CD8-positive, alpha-beta memory T cell (primary cell): ENCODE data around the gene ATP2C1. TPM values are rescaled to one million over a fixed set of nuclear protein-coding genes. Genes with fewer than 3 reads are reported as not detected.

ENCODE experiments used
- CTCF ChIA-PET: fragments of 350-600 bp; sonication (Branson Sonifier 250); formaldehyde crosslinking; loops from one replicate; lab custom pipeline; 2021; ENCODE audit warnings: antibody characterized with exemption; lab: Charles Lee
- POLR2A ChIA-PET: fragments of 350-600 bp; sonication (Branson Sonifier 250); formaldehyde crosslinking; loops from one replicate; lab custom pipeline; 2021; ENCODE audit warnings: antibody characterized with exemption; lab: Charles Lee
- DNase-seq, 5 donors: peaks; one replicate each; pipeline versions ENCODE4 v3.0.0 to v3.0.0-alpha.2; 2020 to 2022; ENCODE audit warnings: mixed read lengths in 1 of 5
- H3K27ac ChIP-seq: one replicate; pipeline ENCODE4 v1.7.0; 2013; ENCODE audit warnings: low read depth, mild to moderate bottlenecking, low read length, moderate library complexity
- H3K27me3 ChIP-seq: 2 replicates; pipeline ENCODE4 v1.7.0; 2013; ENCODE audit warnings: low read length, mild to moderate bottlenecking; ENCODE audit not compliant: insufficient read depth, poor library complexity, severe bottlenecking
- H3K36me3 ChIP-seq: 2 replicates; pipeline ENCODE4 v1.7.0; 2013; ENCODE audit warnings: mild to moderate bottlenecking, low read length, moderate library complexity; ENCODE audit not compliant: insufficient read depth
- H3K4me1 ChIP-seq: 2 replicates; pipeline ENCODE4 v1.7.0; 2013; ENCODE audit warnings: mild to moderate bottlenecking, low read length, moderate library complexity; ENCODE audit not compliant: insufficient read depth
- H3K4me3 ChIP-seq: 2 replicates; pipeline ENCODE4 v1.7.0; 2013; ENCODE audit warnings: mild to moderate bottlenecking, low read length
- H3K9me3 ChIP-seq: 2 replicates; pipeline ENCODE4 v1.7.0; 2013; ENCODE audit warnings: mild to moderate bottlenecking, low read length
- H3K27ac Mint-ChIP-seq, 8 donors: one replicate each; pipeline ENCODE4 v1.8.0; 2020 to 2021; ENCODE audit warnings: mixed read lengths in 8 of 8, mild to moderate bottlenecking in 6 of 8, inconsistent platforms in 3 of 8, moderate library complexity in 3 of 8
- H3K27me3 Mint-ChIP-seq, 2 donors: one replicate each; pipeline ENCODE4 v1.8.0; 2020 to 2021; ENCODE audit warnings: mixed read lengths in 2 of 2, mild to moderate bottlenecking in 1 of 2, moderate library complexity in 1 of 2
- H3K36me3 Mint-ChIP-seq, 3 donors: one replicate each; pipeline ENCODE4 v1.8.0; 2020 to 2021; ENCODE audit warnings: mixed read lengths in 3 of 3, inconsistent platforms in 1 of 3, mild to moderate bottlenecking in 1 of 3
- H3K4me1 Mint-ChIP-seq, 3 donors: one replicate each; pipeline ENCODE4 v1.8.0; 2020 to 2021; ENCODE audit warnings: mixed read lengths in 3 of 3, inconsistent platforms in 1 of 3, mild to moderate bottlenecking in 1 of 3
- H3K4me3 Mint-ChIP-seq, 7 donors: one replicate each; pipeline ENCODE4 v1.8.0; 2020 to 2021; ENCODE audit warnings: mixed read lengths in 7 of 7, mild to moderate bottlenecking in 6 of 7, moderate library complexity in 4 of 7, inconsistent platforms in 2 of 7
- H3K9me3 Mint-ChIP-seq, 5 donors: one replicate each; pipeline ENCODE4 v1.8.0; 2020 to 2022; ENCODE audit warnings: mixed read lengths in 5 of 5, mild to moderate bottlenecking in 3 of 5, moderate library complexity in 2 of 5, inconsistent platforms in 1 of 5
- polyA plus RNA-seq: library from polyadenylated mRNA; unstranded; fragments of 300-500 nt; fragmentation: Illumina TruSeq; gene quantifications from one replicate; pipeline ENCODE4 v1.2.3, GENCODE V29; 2021
- total RNA-seq, 2 experiments: library from RNA; stranded (reverse); gene quantifications; one replicate each; pipeline ENCODE4 v1.2.3, GENCODE V29; 2021

ATP2C1 gene
- total and polyA plus RNA-seq, 3 experiments from 2014 or later, result 15.0 to 71.7 (median 68.4) TPM

GRCh38 chr3:130933801-130934345 is 40.0 kb downstream of the ATP2C1 start:
- Histone ChIP-seq H3K27ac (no peak overlapping the region), H3K27me3 (no peaks in the 10 kb centered on the region), H3K4me3 (no peak overlapping the region), H3K4me1 (no peaks in the 10 kb centered on the region), H3K9me3 (no peaks in the 10 kb centered on the region), H3K36me3 (no peaks in the 10 kb centered on the region)
- POLR2A ChIA-PET, result no interaction called here
- Mint-ChIP-seq H3K4me3 (no peak overlapping the region), H3K4me1 (peaks cover 5 to 15% (median 11%) of the 10 kb centered on the region in 3 donors), H3K27ac (peak overlapping the region in 1 of 8 donors; percentile 24), H3K9me3 (no peaks in the 10 kb centered on the region), H3K36me3 (peaks cover 10 to 62% (median 25%) of the 10 kb centered on the region in 3 donors), H3K27me3 (no peaks in the 10 kb centered on the region)
- CTCF ChIA-PET, result no interaction called here
- DNase-seq, result no peak

DNA sequence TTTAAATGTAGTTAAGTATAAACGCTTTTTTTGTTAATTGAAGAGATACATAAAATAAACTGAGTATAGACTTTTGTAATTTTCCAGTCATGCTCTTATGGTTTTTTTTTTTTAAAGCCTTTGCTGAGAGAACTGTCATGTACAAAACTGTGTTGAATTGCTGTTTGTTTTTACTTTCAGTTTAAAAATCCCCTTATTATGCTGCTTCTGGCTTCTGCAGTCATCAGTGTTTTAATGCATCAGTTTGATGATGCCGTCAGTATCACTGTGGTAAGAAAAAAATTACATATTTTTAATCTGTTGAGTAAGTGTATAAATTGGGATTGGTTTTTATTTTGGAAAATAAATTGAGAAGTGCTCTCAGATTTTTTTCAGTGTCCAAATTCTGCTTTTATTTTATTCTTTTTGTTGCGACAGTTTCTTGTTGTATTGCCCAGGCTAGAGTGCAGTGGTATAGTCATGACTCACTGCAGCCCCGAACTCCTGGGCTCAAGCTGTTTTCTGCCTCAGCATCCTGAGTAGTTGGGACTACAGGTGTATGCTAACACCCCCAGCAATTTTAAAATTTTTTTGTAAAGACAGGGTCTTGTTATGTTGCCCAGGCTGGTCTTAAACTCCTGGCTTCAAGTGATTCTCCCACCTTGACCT is 40.7 kb downstream of the ATP2C1 start:
- H3K36me3 Mint-ChIP-seq, result peaks cover 11 to 66% (median 25%) of the 10 kb centered on the region in 3 donors
- H3K27ac ChIP-seq, result no peak overlapping the region
- H3K4me3 ChIP-seq, result no peak overlapping the region
- H3K36me3 ChIP-seq, result no peaks in the 10 kb centered on the region
- CTCF ChIA-PET, result no interaction called here
- no peak for DNase-seq
- H3K27me3 ChIP-seq, result no peaks in the 10 kb centered on the region
- H3K27me3 Mint-ChIP-seq, result no peaks in the 10 kb centered on the region
- H3K4me1 ChIP-seq, result no peaks in the 10 kb centered on the region
- no peaks in the 10 kb centered on the region for H3K9me3 Mint-ChIP-seq
- POLR2A ChIA-PET, result no interaction called here
- H3K9me3 ChIP-seq, result no peaks in the 10 kb centered on the region
- H3K4me1 Mint-ChIP-seq, result peaks cover 4 to 9% (median 5%) of the 10 kb centered on the region in 3 donors
- H3K4me3 Mint-ChIP-seq, result no peak overlapping the region
- no peak overlapping the region for H3K27ac Mint-ChIP-seq

DNA sequence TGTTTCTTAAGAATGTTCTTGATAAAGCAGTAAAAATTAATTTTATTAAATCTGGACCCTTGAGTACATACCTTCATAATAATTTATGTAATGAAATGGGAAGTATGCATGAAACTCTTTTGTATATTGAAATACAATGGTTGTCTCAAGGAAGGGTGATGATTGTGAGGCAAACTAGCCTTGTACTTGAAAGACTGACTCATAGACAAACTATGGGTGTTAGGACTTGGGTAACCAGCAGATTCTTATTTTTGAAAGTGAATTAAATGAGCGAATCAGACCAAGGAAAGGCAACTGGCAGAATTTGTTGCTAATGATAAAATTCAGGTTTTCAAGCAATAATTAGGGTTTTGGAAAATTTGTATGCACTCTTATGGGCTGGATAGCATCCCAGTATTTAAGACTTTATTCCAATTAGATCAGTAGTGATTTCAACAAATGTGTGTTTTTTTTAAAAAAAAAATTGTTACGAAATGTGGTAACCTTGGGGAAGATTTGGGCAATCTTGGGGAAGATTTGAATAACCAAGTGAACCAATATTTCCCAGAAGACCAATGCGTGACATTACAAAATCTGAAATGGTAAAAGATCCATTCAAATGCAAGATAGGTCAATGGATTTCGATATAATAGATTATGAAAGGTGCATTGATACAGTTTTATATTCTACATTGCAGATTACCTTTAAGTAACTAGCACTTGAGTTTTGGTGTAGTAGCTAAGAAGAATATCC is 42.0 kb downstream of the ATP2C1 start:
- ChIA-PET CTCF (no interaction called here), POLR2A (no interaction called here)
- no peaks in the 10 kb centered on the region for H3K36me3 ChIP-seq

DNA sequence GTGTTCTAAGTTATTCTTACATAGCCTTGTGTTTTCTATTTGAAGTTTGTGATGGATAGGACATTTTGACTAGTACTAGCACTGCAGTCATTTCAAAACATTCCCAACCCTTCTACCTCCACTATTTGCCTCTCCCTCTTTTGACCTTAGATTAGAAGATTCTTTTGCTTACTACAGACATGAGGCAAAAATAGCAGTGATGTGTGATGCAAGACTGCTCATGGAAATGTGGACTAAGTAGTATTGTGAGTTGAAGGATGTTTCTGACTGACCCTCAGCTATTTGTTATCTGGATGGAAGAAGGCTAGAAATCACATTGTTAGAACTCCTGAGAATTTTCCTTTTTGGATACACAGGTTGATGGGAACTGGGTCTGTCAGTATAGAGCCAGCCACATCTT is 45.9 kb downstream of the ATP2C1 start:
- H3K27me3 ChIP-seq, result no peaks in the 10 kb centered on the region
- H3K4me3 Mint-ChIP-seq, result no peak overlapping the region
- H3K4me1 Mint-ChIP-seq, result no peaks in the 10 kb centered on the region
- H3K36me3 Mint-ChIP-seq, result peaks cover 17 to 72% (median 26%) of the 10 kb centered on the region in 3 donors
- H3K9me3 ChIP-seq, result no peaks in the 10 kb centered on the region
- H3K9me3 Mint-ChIP-seq, result no peaks in the 10 kb centered on the region
- H3K27me3 Mint-ChIP-seq, result no peaks in the 10 kb centered on the region
- no peak for DNase-seq
- H3K4me1 ChIP-seq, result no peaks in the 10 kb centered on the region
- H3K27ac ChIP-seq, result no peak overlapping the region
- peak overlapping the region in 2 of 8 donors; percentile 13 to 17 for H3K27ac Mint-ChIP-seq
- H3K36me3 ChIP-seq, result peaks cover 12% of the 10 kb centered on the region
- ChIA-PET CTCF (no interaction called here), POLR2A (no interaction called here)
- no peak overlapping the region for H3K4me3 ChIP-seq

More for the DNA sequence above, 42.0 kb downstream of the ATP2C1 start:
- Histone ChIP-seq H3K9me3 (no peaks in the 10 kb centered on the region), H3K27ac (no peak overlapping the region), H3K27me3 (no peaks in the 10 kb centered on the region), H3K4me1 (no peaks in the 10 kb centered on the region), H3K4me3 (no peak overlapping the region)
- Mint-ChIP-seq H3K27ac (no peak overlapping the region), H3K4me1 (peaks cover 0 to 3% (median 0%) of the 10 kb centered on the region in 3 donors), H3K27me3 (no peaks in the 10 kb centered on the region), H3K36me3 (peaks cover 15 to 71% (median 24%) of the 10 kb centered on the region in 3 donors), H3K9me3 (no peaks in the 10 kb centered on the region), H3K4me3 (no peak overlapping the region)
- no peak for DNase-seq

- Histone ChIP-seq H3K27ac (no peak overlapping the region), H3K4me3 (no peak overlapping the region), H3K27me3 (no peaks in the 10 kb centered on the region), H3K4me1 (no peaks in the 10 kb centered on the region), H3K9me3 (no peaks in the 10 kb centered on the region), H3K36me3 (peaks cover 25% of the 10 kb centered on the region)
- Mint-ChIP-seq H3K4me3 (no peak overlapping the region), H3K36me3 (peaks cover 28 to 81% (median 29%) of the 10 kb centered on the region in 3 donors), H3K27ac (peak overlapping the region in 1 of 8 donors; percentile 24), H3K4me1 (no peaks in the 10 kb centered on the region), H3K27me3 (no peaks in the 10 kb centered on the region), H3K9me3 (no peaks in the 10 kb centered on the region)
- DNase-seq, result no peak
- POLR2A ChIA-PET, result no interaction called here
- CTCF ChIA-PET, result no interaction called here
Measured at GRCh38 chr3:130941793-130942192, 47.9 kb downstream of the ATP2C1 start.

DNA sequence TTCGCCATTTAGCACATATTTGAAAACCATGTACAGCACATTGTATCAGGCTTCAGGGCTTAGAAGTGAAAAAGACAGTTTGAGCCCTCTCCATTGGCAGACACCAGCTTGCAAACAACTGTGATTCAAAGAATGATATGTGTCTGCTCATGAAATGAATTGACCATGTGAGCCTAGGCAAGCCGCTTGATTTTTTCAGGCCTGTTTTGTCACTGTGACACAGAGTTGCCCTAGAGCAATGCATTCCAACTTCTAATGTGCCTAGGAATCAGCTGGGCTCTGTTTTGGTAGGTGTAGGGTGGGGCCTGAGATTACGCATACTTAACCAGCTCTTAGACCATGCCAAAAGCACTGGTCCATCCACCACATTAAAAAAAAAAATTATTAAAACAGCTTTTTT is 53.0 kb downstream of the ATP2C1 start:
- ChIA-PET POLR2A (interaction anchor here (0.6 kb wide), 1 partner anchor 39 kb away, joined by 3 read pairs; no protein-coding TSS in a partner anchor), CTCF (interaction anchor here (1.5 kb wide), 1 partner anchor 80 kb away, joined by 3 read pairs; the partner anchor contains the start of genes ASTE1 and NEK11)
- H3K27me3 ChIP-seq, result no peaks in the 10 kb centered on the region
- Mint-ChIP-seq H3K36me3 (peaks cover 29 to 80% (median 37%) of the 10 kb centered on the region in 3 donors), H3K9me3 (peaks cover 0 to 9% (median 0%) of the 10 kb centered on the region in 5 donors), H3K27ac (no peak overlapping the region), H3K27me3 (no peaks in the 10 kb centered on the region), H3K4me1 (peaks cover 6 to 23% (median 19%) of the 10 kb centered on the region in 3 donors), H3K4me3 (no peak overlapping the region)
- no peak overlapping the region for H3K27ac ChIP-seq
- H3K36me3 ChIP-seq, result peaks cover 24% of the 10 kb centered on the region
- no peaks in the 10 kb centered on the region for H3K9me3 ChIP-seq
- no peaks in the 10 kb centered on the region for H3K4me1 ChIP-seq
- no peak overlapping the region for H3K4me3 ChIP-seq
- no peak for DNase-seq

DNA sequence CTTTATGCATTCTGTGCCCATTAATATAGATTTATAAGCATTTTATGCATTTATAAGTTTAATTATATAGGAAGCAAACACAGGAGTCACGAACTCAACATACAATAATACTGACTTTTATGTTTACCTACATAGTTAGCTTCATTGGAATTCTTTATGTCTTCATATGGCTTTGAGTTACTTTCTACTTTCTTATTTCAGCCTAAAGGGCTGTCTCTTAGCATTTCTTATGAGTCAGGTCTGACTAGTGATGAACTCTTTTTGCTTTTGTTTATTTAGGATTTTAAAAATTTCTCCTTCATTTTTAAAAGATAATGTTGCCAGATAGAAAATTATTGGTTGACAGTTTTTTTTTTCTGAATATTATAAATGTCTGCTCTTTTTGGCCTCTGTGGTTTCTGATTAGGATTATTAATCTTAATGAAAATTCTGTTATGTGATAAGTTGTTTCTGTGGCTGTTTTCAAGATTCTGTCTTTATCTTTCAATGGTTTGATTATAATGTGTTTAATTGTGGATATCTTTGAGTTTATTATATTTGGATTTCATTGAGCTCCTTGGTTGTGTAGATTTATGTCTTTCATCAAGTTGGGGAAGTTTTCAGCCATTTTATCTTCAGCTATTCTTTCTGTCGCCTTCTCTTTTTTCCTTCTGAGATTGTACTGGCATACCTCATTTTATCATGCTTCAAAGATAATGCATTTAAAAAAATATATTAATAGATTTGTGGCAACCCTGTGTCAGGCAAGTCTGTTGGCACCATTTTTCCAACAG is 54.3 kb downstream of the ATP2C1 start:
- H3K4me3 Mint-ChIP-seq, result no peak overlapping the region
- no peak overlapping the region for H3K4me3 ChIP-seq

More for the DNA sequence above, 54.3 kb downstream of the ATP2C1 start:
- Histone ChIP-seq H3K36me3 (peaks cover 23% of the 10 kb centered on the region), H3K27ac (no peak overlapping the region), H3K27me3 (no peaks in the 10 kb centered on the region), H3K4me1 (no peaks in the 10 kb centered on the region), H3K9me3 (no peaks in the 10 kb centered on the region)
- POLR2A ChIA-PET, result no interaction called here
- CTCF ChIA-PET, result no interaction called here
- peaks cover 6 to 23% (median 19%) of the 10 kb centered on the region in 3 donors for H3K4me1 Mint-ChIP-seq
- peaks cover 28 to 79% (median 35%) of the 10 kb centered on the region in 3 donors for H3K36me3 Mint-ChIP-seq
- no peak for DNase-seq
- H3K9me3 Mint-ChIP-seq, result peaks cover 0 to 9% (median 0%) of the 10 kb centered on the region in 5 donors
- peak overlapping the region in 2 of 8 donors; percentile 10 to 24 for H3K27ac Mint-ChIP-seq
- no peaks in the 10 kb centered on the region for H3K27me3 Mint-ChIP-seq
